SK-N-SH (cell line): Measurements from ENCODE around the gene USP31. TPM values are rescaled to one million over a fixed set of nuclear protein-coding genes. Genes with fewer than 3 reads are reported as not detected.
"Not testable (repeated sequence)": the region's sequence is repeated elsewhere in the genome, so short reads cannot be mapped to it uniquely, and the experiment has no call there.

Experiments
- CTCF ChIA-PET: fragments of 300-600, 350-600 bp; formaldehyde crosslinking; extraction: SDS; loops from one replicate; lab custom pipeline; 2021; lab: Yijun Ruan, JAX
- POLR2A ChIA-PET: fragments of 350-600 bp; sonication (Branson Sonifier 250); formaldehyde crosslinking; extraction: SDS; loops from one replicate; lab custom pipeline; 2020; ENCODE audit warnings: antibody characterized with exemption, inconsistent platforms; lab: Yijun Ruan, JAX
- DNase-seq: peaks from one replicate; pipeline ENCODE4 v3.0.0; 2012
- H2AFZ ChIP-seq: fragments of 200-600 bp; sonication (generic); 2 replicates; pipeline ENCODE4 v1.8.1; 2016; ENCODE audit warnings: antibody characterized with exemption, mild to moderate bottlenecking, low read depth
- H3F3A ChIP-seq: fragments of 200-600 bp; sonication (generic); replicated peaks from 2 replicates; pipeline ENCODE3; 2016; ENCODE audit warnings: antibody characterized with exemption, mild to moderate bottlenecking; ENCODE audit not compliant: insufficient read depth
- H3K27ac ChIP-seq, 2 experiments: fragments of 200-500 bp in 1 of 2; fragments of 200-600 bp in 1 of 2; sonication (Bioruptor generic) in 1 of 2; sonication (generic), shearing (Covaris generic) in 1 of 2; 2 replicates each; pipeline versions ENCODE4 v1.5.1 to v1.6.1; 2014 to 2016; ENCODE audit warnings: low read depth in 2 of 2, inconsistent platforms in 1 of 2, low read length in 1 of 2, mild to moderate bottlenecking in 1 of 2, mixed read lengths in 1 of 2
- H3K27me3 ChIP-seq: fragments of 200-600 bp; sonication (generic), shearing (Covaris generic); 2 replicates; pipeline ENCODE4 v1.6.1; 2016; ENCODE audit warnings: mixed run types; ENCODE audit not compliant: insufficient read depth
- H3K36me3 ChIP-seq, 2 experiments: fragments of 200-500 bp in 1 of 2; fragments of 200-600 bp in 1 of 2; sonication (Bioruptor generic) in 1 of 2; sonication (generic) in 1 of 2; replicated peaks in 1 of 2; 2 replicates each; pipeline versions ENCODE3 to v1.5.1; 2014 to 2016; ENCODE audit warnings: low read length in 1 of 2, mild to moderate bottlenecking in 1 of 2; ENCODE audit not compliant: insufficient read depth in 2 of 2, control insufficient read depth in 1 of 2
- H3K4me1 ChIP-seq, 2 experiments: fragments of 200-500 bp in 1 of 2; fragments of 200-600 bp in 1 of 2; sonication (Bioruptor generic) in 1 of 2; sonication (generic), shearing (Covaris generic) in 1 of 2; 2 replicates each; pipeline versions ENCODE4 v1.5.1 to v1.6.1; 2014 to 2016; ENCODE audit warnings: low read depth in 1 of 2, low read length in 1 of 2, mixed run types in 1 of 2; ENCODE audit not compliant: insufficient read depth in 2 of 2, control insufficient read depth in 1 of 2
- H3K4me2 ChIP-seq: fragments of 200-600 bp; sonication (generic), shearing (Covaris generic); 2 replicates; pipeline ENCODE4 v1.6.1; 2017; ENCODE audit warnings: mixed run types
- H3K4me3 ChIP-seq, 2 experiments: fragments of 200-500 bp in 1 of 2; fragments of 200-600 bp in 1 of 2; sonication (Bioruptor generic) in 1 of 2; sonication (generic), shearing (Covaris generic) in 1 of 2; 2 replicates each; pipeline versions ENCODE4 v1.5.1 to v1.8.1; 2014 to 2016; ENCODE audit warnings: low read depth in 2 of 2, inconsistent platforms in 1 of 2, low read length in 1 of 2, mild to moderate bottlenecking in 1 of 2, mixed read lengths in 1 of 2, moderate library complexity in 1 of 2
- H3K79me2 ChIP-seq: fragments of 200-600 bp; sonication (generic); 2 replicates; pipeline ENCODE4 v1.8.1; 2017; ENCODE audit warnings: mild to moderate bottlenecking; ENCODE audit not compliant: insufficient read depth
- H3K9ac ChIP-seq: fragments of 200-600 bp; sonication (generic); 2 replicates; pipeline ENCODE4 v1.6.1; 2017; ENCODE audit warnings: mixed run types
- H3K9me2 ChIP-seq: fragments of 200-600 bp; sonication (generic); 2 replicates; pipeline ENCODE4 v1.6.1; 2017; ENCODE audit warnings: mixed run types
- H3K9me3 ChIP-seq: fragments of 200-600 bp; sonication (generic); 2 replicates; pipeline ENCODE4 v1.6.1; 2017; ENCODE audit warnings: mixed run types, mild to moderate bottlenecking, moderate library complexity
- H4K20me1 ChIP-seq: fragments of 200-600 bp; sonication (generic); 2 replicates; pipeline ENCODE4 v1.6.1; 2017; ENCODE audit warnings: mild to moderate bottlenecking, mixed run types; ENCODE audit not compliant: insufficient read depth
- EP300 ChIP-seq, 2 experiments: IDR thresholded peaks; 2 replicates each; pipeline versions ENCODE4 v1.4.0 to v1.6.1; 2012; ENCODE audit warnings: borderline replicate concordance in 1 of 2, low read depth in 1 of 2, low read length in 1 of 2
- EZH2phosphoT487 ChIP-seq: fragments of 200-600 bp; sonication (generic); IDR thresholded peaks from 2 replicates; pipeline ENCODE4 v1.6.1; 2017; ENCODE audit warnings: low read depth, mixed run types, mild to moderate bottlenecking, antibody characterized with exemption, moderate library complexity, borderline replicate concordance
- FOSL2 ChIP-seq: IDR thresholded peaks from 2 replicates; pipeline ENCODE4 v1.4.0; 2012; ENCODE audit warnings: low read depth, mild to moderate bottlenecking, moderate library complexity, borderline replicate concordance
- MXI1 ChIP-seq: IDR thresholded peaks from 2 replicates; pipeline ENCODE4 v1.6.1; 2012; ENCODE audit warnings: mild to moderate bottlenecking, low read depth, low read length, improper control_type of control experiment
- NFIC ChIP-seq: IDR thresholded peaks from 2 replicates; pipeline ENCODE4 v1.4.0; 2012; ENCODE audit warnings: borderline replicate concordance
- RCOR1 ChIP-seq: fragments of 150-350 bp; IDR thresholded peaks from 2 replicates; pipeline ENCODE4 v1.6.1; 2017; ENCODE audit warnings: antibody characterized with exemption, low read length
- TCF12 ChIP-seq: IDR thresholded peaks from 2 replicates; pipeline ENCODE4 v1.4.0; 2012
- TEAD4 ChIP-seq: IDR thresholded peaks from 2 replicates; pipeline ENCODE4 v1.4.0; 2012; ENCODE audit warnings: mild to moderate bottlenecking, borderline replicate concordance; ENCODE audit not compliant: insufficient read depth
- WGBS: methylation state at CpG from one replicate; pipeline ENCODE4 v1.1.6; 2017; ENCODE audit warnings: low lambda C conversion rate; 5-methylcytosine and 5-hydroxymethylcytosine counted together
- polyA plus RNA-seq, 3 experiments: library from polyadenylated mRNA; depleted of rRNA; stranded (reverse); fragments of >200 nt; gene quantifications; 2 replicates each; pipeline ENCODE4 v1.2.3, GENCODE V29; 2012
- TF ChIP-seq, protein P1 (sequence below): IDR thresholded peaks from 2 replicates; pipeline ENCODE4 v1.6.1; 2012; ENCODE audit warnings: mild to moderate bottlenecking, low read depth, low read length, moderate library complexity
- TF ChIP-seq, protein P2 (sequence below): fragments of 200-600 bp; sonication (generic); IDR thresholded peaks from 2 replicates; pipeline ENCODE4 v1.6.1; 2017; ENCODE audit warnings: antibody characterized with exemption, mild to moderate bottlenecking, moderate library complexity
- TF ChIP-seq, protein P3 (sequence below): IDR thresholded peaks from 2 replicates; pipeline ENCODE4 v1.4.0; 2012; ENCODE audit warnings: low read depth, borderline replicate concordance

Gene USP31
- polyA plus RNA-seq, 1 of the 3 experiments (the other 2 are of a cell fraction): 3.2 TPM

DNA sequence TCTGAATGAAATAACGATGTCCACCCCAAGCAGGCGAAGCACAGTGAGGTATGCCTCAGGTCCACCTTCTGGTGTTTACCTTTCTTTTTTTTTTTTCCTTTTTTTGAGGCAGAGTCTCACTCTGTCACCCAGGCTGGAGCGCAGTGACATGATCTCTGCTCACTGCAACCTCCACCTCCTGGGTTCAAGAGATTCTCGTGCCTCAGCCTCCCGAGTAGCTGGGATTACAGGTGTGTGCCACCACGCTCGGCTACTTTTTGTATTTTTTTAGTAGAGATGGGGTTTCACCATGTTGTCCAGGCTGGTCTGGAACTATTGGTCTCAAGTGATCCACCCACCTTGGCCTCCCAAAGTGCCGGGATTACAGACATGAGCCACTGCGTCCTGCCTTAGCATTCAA lies 4.9 kb downstream of the USP31 start:
- H4K20me1 ChIP-seq: peaks cover 67% of the 10 kb centered on the region
- WGBS: 98% methylated on average over 9 of the region's 9 CpGs
- POLR2A ChIA-PET, DNase-seq, CTCF ChIA-PET, H3K27ac ChIP-seq, H3K4me3 ChIP-seq, H3K36me3 ChIP-seq, H2AFZ ChIP-seq, H3K4me2 ChIP-seq, H3K9me2 ChIP-seq, H3K27me3 ChIP-seq, H3F3A ChIP-seq, H3K9me3 ChIP-seq, H3K9ac ChIP-seq: not testable (repeated sequence)
- peaks cover 19 to 32% of the 10 kb centered on the region in 2 experiments; a peak in 3 of 4 replicates for H3K4me1 ChIP-seq
- H3K79me2 ChIP-seq: peaks cover 92% of the 10 kb centered on the region

DNA sequence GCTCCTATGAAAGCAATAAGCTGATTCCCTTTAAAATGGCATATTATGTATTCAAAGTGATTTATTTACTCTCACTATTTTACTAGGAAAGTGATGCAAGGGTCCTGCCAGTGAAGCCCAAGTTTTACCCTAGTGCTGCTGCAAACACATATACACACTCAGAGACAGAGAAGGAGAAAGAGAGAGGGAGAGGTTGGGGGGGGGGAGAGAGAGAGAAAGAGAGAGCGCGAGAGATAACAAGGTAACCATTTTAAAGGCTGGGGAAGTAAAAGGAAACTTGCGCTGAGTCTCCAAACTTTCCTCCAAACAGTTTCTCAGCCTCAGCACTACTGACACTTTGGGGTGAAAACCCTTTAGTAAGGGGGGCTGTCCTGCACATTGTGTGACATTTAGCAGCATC lies 5.9 kb downstream of the USP31 start:
- Histone ChIP-seq H3K36me3 (no peaks in the 10 kb centered on the region), H3K27me3 (no peaks in the 10 kb centered on the region), H3K9me2 (no peaks in the 10 kb centered on the region), H4K20me1 (peaks cover 72% of the 10 kb centered on the region), H2AFZ (no peak overlapping the region), H3K79me2 (peaks cover 99% of the 10 kb centered on the region), H3K9ac (no peak overlapping the region), H3K4me1 (peaks cover 19 to 32% of the 10 kb centered on the region in 2 experiments; a peak in 3 of 4 replicates), H3F3A (peaks cover 4% of the 10 kb centered on the region), H3K27ac (no peak overlapping the region), H3K9me3 (no peaks in the 10 kb centered on the region), H3K4me2 (no peak overlapping the region), H3K4me3 (no peak overlapping the region)
- CTCF ChIA-PET: interaction anchor here (1.2 to 2.9 kb wide), 4 partner anchors 39 to 291 kb away, joined by 3 to 18 read pairs (median 4); no protein-coding TSS in a partner anchor
- no peak for TF ChIP-seq EP300 (IDR thresholded peaks at IDR 0.05; ENCODE audit: borderline replicate concordance in 1 of 2, low read depth in 1 of 2, low read length in 1 of 2)
- TF ChIP-seq, protein P1, sequence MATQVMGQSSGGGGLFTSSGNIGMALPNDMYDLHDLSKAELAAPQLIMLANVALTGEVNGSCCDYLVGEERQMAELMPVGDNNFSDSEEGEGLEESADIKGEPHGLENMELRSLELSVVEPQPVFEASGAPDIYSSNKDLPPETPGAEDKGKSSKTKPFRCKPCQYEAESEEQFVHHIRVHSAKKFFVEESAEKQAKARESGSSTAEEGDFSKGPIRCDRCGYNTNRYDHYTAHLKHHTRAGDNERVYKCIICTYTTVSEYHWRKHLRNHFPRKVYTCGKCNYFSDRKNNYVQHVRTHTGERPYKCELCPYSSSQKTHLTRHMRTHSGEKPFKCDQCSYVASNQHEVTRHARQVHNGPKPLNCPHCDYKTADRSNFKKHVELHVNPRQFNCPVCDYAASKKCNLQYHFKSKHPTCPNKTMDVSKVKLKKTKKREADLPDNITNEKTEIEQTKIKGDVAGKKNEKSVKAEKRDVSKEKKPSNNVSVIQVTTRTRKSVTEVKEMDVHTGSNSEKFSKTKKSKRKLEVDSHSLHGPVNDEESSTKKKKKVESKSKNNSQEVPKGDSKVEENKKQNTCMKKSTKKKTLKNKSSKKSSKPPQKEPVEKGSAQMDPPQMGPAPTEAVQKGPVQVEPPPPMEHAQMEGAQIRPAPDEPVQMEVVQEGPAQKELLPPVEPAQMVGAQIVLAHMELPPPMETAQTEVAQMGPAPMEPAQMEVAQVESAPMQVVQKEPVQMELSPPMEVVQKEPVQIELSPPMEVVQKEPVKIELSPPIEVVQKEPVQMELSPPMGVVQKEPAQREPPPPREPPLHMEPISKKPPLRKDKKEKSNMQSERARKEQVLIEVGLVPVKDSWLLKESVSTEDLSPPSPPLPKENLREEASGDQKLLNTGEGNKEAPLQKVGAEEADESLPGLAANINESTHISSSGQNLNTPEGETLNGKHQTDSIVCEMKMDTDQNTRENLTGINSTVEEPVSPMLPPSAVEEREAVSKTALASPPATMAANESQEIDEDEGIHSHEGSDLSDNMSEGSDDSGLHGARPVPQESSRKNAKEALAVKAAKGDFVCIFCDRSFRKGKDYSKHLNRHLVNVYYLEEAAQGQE: no peak
- TF ChIP-seq NFIC: no peak
- TF ChIP-seq, protein P2, sequence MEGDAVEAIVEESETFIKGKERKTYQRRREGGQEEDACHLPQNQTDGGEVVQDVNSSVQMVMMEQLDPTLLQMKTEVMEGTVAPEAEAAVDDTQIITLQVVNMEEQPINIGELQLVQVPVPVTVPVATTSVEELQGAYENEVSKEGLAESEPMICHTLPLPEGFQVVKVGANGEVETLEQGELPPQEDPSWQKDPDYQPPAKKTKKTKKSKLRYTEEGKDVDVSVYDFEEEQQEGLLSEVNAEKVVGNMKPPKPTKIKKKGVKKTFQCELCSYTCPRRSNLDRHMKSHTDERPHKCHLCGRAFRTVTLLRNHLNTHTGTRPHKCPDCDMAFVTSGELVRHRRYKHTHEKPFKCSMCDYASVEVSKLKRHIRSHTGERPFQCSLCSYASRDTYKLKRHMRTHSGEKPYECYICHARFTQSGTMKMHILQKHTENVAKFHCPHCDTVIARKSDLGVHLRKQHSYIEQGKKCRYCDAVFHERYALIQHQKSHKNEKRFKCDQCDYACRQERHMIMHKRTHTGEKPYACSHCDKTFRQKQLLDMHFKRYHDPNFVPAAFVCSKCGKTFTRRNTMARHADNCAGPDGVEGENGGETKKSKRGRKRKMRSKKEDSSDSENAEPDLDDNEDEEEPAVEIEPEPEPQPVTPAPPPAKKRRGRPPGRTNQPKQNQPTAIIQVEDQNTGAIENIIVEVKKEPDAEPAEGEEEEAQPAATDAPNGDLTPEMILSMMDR: no peak
- TF ChIP-seq, protein P3, sequence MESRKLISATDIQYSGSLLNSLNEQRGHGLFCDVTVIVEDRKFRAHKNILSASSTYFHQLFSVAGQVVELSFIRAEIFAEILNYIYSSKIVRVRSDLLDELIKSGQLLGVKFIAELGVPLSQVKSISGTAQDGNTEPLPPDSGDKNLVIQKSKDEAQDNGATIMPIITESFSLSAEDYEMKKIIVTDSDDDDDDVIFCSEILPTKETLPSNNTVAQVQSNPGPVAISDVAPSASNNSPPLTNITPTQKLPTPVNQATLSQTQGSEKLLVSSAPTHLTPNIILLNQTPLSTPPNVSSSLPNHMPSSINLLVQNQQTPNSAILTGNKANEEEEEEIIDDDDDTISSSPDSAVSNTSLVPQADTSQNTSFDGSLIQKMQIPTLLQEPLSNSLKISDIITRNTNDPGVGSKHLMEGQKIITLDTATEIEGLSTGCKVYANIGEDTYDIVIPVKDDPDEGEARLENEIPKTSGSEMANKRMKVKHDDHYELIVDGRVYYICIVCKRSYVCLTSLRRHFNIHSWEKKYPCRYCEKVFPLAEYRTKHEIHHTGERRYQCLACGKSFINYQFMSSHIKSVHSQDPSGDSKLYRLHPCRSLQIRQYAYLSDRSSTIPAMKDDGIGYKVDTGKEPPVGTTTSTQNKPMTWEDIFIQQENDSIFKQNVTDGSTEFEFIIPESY: no peak
- no peak for TF ChIP-seq MXI1
- TF ChIP-seq TEAD4: no peak
- TF ChIP-seq RCOR1: no peak
- no peak for TF ChIP-seq EZH2phosphoT487
- TF ChIP-seq TCF12: no peak
- TF ChIP-seq FOSL2: no peak
- POLR2A ChIA-PET: no interaction called here
- 100% methylated on average over 3 of the region's 3 CpGs for WGBS
- DNase-seq: no peak
